ENCODE data around the gene CCN5.

GRCh38 chr20:44765701-44766347, 50.7 kb downstream of the CCN5 start:
- TF ChIP-seq POLR2A (IDR thresholded peaks at IDR 0.05), result no peak
- TF ChIP-seq, protein P1, sequence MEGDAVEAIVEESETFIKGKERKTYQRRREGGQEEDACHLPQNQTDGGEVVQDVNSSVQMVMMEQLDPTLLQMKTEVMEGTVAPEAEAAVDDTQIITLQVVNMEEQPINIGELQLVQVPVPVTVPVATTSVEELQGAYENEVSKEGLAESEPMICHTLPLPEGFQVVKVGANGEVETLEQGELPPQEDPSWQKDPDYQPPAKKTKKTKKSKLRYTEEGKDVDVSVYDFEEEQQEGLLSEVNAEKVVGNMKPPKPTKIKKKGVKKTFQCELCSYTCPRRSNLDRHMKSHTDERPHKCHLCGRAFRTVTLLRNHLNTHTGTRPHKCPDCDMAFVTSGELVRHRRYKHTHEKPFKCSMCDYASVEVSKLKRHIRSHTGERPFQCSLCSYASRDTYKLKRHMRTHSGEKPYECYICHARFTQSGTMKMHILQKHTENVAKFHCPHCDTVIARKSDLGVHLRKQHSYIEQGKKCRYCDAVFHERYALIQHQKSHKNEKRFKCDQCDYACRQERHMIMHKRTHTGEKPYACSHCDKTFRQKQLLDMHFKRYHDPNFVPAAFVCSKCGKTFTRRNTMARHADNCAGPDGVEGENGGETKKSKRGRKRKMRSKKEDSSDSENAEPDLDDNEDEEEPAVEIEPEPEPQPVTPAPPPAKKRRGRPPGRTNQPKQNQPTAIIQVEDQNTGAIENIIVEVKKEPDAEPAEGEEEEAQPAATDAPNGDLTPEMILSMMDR (IDR thresholded peaks at IDR 0.05), result no peak

All from prostate gland (tissue), 2 donors.